CD8-positive, alpha-beta memory T cell (primary cell): Measurements from ENCODE around the gene CFAP92. TPM values are rescaled to one million over a fixed set of nuclear protein-coding genes. Genes with fewer than 3 reads are reported as not detected.

Experiments used
- CTCF ChIA-PET: fragments of 350-600 bp; sonication (Branson Sonifier 250); formaldehyde crosslinking; loops from one replicate; lab custom pipeline; 2021; ENCODE audit warnings: antibody characterized with exemption; lab: Charles Lee
- POLR2A ChIA-PET: fragments of 350-600 bp; sonication (Branson Sonifier 250); formaldehyde crosslinking; loops from one replicate; lab custom pipeline; 2021; ENCODE audit warnings: antibody characterized with exemption; lab: Charles Lee
- DNase-seq, 5 donors: peaks; one replicate each; pipeline versions ENCODE4 v3.0.0 to v3.0.0-alpha.2; 2020 to 2022; ENCODE audit warnings: mixed read lengths in 1 of 5
- H3K27ac ChIP-seq: one replicate; pipeline ENCODE4 v1.7.0; 2013; ENCODE audit warnings: low read depth, mild to moderate bottlenecking, low read length, moderate library complexity
- H3K27me3 ChIP-seq: 2 replicates; pipeline ENCODE4 v1.7.0; 2013; ENCODE audit warnings: low read length, mild to moderate bottlenecking; ENCODE audit not compliant: insufficient read depth, poor library complexity, severe bottlenecking
- H3K36me3 ChIP-seq: 2 replicates; pipeline ENCODE4 v1.7.0; 2013; ENCODE audit warnings: mild to moderate bottlenecking, low read length, moderate library complexity; ENCODE audit not compliant: insufficient read depth
- H3K4me1 ChIP-seq: 2 replicates; pipeline ENCODE4 v1.7.0; 2013; ENCODE audit warnings: mild to moderate bottlenecking, low read length, moderate library complexity; ENCODE audit not compliant: insufficient read depth
- H3K4me3 ChIP-seq: 2 replicates; pipeline ENCODE4 v1.7.0; 2013; ENCODE audit warnings: mild to moderate bottlenecking, low read length
- H3K9me3 ChIP-seq: 2 replicates; pipeline ENCODE4 v1.7.0; 2013; ENCODE audit warnings: mild to moderate bottlenecking, low read length
- H3K27ac Mint-ChIP-seq, 8 donors: one replicate each; pipeline ENCODE4 v1.8.0; 2020 to 2021; ENCODE audit warnings: mixed read lengths in 8 of 8, mild to moderate bottlenecking in 6 of 8, inconsistent platforms in 3 of 8, moderate library complexity in 3 of 8
- H3K27me3 Mint-ChIP-seq, 2 donors: one replicate each; pipeline ENCODE4 v1.8.0; 2020 to 2021; ENCODE audit warnings: mixed read lengths in 2 of 2, mild to moderate bottlenecking in 1 of 2, moderate library complexity in 1 of 2
- H3K36me3 Mint-ChIP-seq, 3 donors: one replicate each; pipeline ENCODE4 v1.8.0; 2020 to 2021; ENCODE audit warnings: mixed read lengths in 3 of 3, inconsistent platforms in 1 of 3, mild to moderate bottlenecking in 1 of 3
- H3K4me1 Mint-ChIP-seq, 3 donors: one replicate each; pipeline ENCODE4 v1.8.0; 2020 to 2021; ENCODE audit warnings: mixed read lengths in 3 of 3, inconsistent platforms in 1 of 3, mild to moderate bottlenecking in 1 of 3
- H3K4me3 Mint-ChIP-seq, 7 donors: one replicate each; pipeline ENCODE4 v1.8.0; 2020 to 2021; ENCODE audit warnings: mixed read lengths in 7 of 7, mild to moderate bottlenecking in 6 of 7, moderate library complexity in 4 of 7, inconsistent platforms in 2 of 7
- H3K9me3 Mint-ChIP-seq, 5 donors: one replicate each; pipeline ENCODE4 v1.8.0; 2020 to 2022; ENCODE audit warnings: mixed read lengths in 5 of 5, mild to moderate bottlenecking in 3 of 5, moderate library complexity in 2 of 5, inconsistent platforms in 1 of 5
- polyA plus RNA-seq: library from polyadenylated mRNA; unstranded; fragments of 300-500 nt; fragmentation: Illumina TruSeq; gene quantifications from one replicate; pipeline ENCODE4 v1.2.3, GENCODE V29; 2021
- total RNA-seq, 2 experiments: library from RNA; stranded (reverse); gene quantifications; one replicate each; pipeline ENCODE4 v1.2.3, GENCODE V29; 2021

Gene CFAP92
- total and polyA plus RNA-seq, 3 experiments from 2014 or later = 0.13 to 0.24 TPM; not detected in 1

- Histone ChIP-seq H3K4me1 (no peaks in the 10 kb centered on the region), H3K4me3 (no peak overlapping the region), H3K27ac (no peak overlapping the region), H3K36me3 (no peaks in the 10 kb centered on the region), H3K9me3 (no peaks in the 10 kb centered on the region), H3K27me3 (no peaks in the 10 kb centered on the region)
- Mint-ChIP-seq H3K27me3 (peaks cover 5 to 8% of the 10 kb centered on the region in 2 donors), H3K4me1 (no peaks in the 10 kb centered on the region), H3K36me3 (peaks cover 0 to 1% (median 0%) of the 10 kb centered on the region in 3 donors), H3K27ac (no peak overlapping the region), H3K4me3 (no peak overlapping the region), H3K9me3 (peaks cover 0 to 4% (median 3%) of the 10 kb centered on the region in 5 donors)
- ChIA-PET CTCF (no interaction called here), POLR2A (no interaction called here)
- DNase-seq = no peak
Observed at GRCh38 chr3:128956440-128956839, 37.4 kb downstream of the CFAP92 start.

GRCh38 chr3:128950223-128950938 is 43.5 kb downstream of the CFAP92 start:
- Histone ChIP-seq H3K27me3 (no peaks in the 10 kb centered on the region), H3K4me3 (no peak overlapping the region), H3K9me3 (no peaks in the 10 kb centered on the region), H3K27ac (no peak overlapping the region), H3K36me3 (no peaks in the 10 kb centered on the region), H3K4me1 (no peaks in the 10 kb centered on the region)
- ChIA-PET CTCF (no interaction called here), POLR2A (no interaction called here)
- peaks cover 2 to 3% of the 10 kb centered on the region in 2 donors for H3K27me3 Mint-ChIP-seq
- no peaks in the 10 kb centered on the region for H3K36me3 Mint-ChIP-seq
- H3K9me3 Mint-ChIP-seq = peaks cover 0 to 4% (median 0%) of the 10 kb centered on the region in 5 donors
- DNase-seq = no peak
- peak overlapping the region in 1 of 8 donors; percentile 50 for H3K27ac Mint-ChIP-seq
- H3K4me3 Mint-ChIP-seq = no peak overlapping the region
- H3K4me1 Mint-ChIP-seq = no peaks in the 10 kb centered on the region

GRCh38 chr3:128949158-128949557 is 44.7 kb downstream of the CFAP92 start:
- no peak overlapping the region for H3K27ac Mint-ChIP-seq
- H3K27ac ChIP-seq = no peak overlapping the region

GRCh38 chr3:128946411-128946810 is 47.5 kb downstream of the CFAP92 start:
- Histone ChIP-seq H3K27me3 (peaks cover 3% of the 10 kb centered on the region), H3K27ac (no peak overlapping the region), H3K4me1 (no peaks in the 10 kb centered on the region), H3K4me3 (no peak overlapping the region), H3K9me3 (no peaks in the 10 kb centered on the region), H3K36me3 (no peaks in the 10 kb centered on the region)
- Mint-ChIP-seq H3K27ac (no peak overlapping the region), H3K36me3 (no peaks in the 10 kb centered on the region), H3K4me1 (no peaks in the 10 kb centered on the region), H3K27me3 (peaks cover 13 to 18% of the 10 kb centered on the region in 2 donors), H3K4me3 (no peak overlapping the region), H3K9me3 (no peaks in the 10 kb centered on the region)
- CTCF ChIA-PET = no interaction called here
- POLR2A ChIA-PET = no interaction called here
- DNase-seq = no peak

More at GRCh38 chr3:128949158-128949557, 44.7 kb downstream of the CFAP92 start:
- Histone ChIP-seq H3K27me3 (no peaks in the 10 kb centered on the region), H3K9me3 (no peaks in the 10 kb centered on the region), H3K4me1 (no peaks in the 10 kb centered on the region), H3K4me3 (no peak overlapping the region), H3K36me3 (no peaks in the 10 kb centered on the region)
- DNase-seq = no peak
- no peak overlapping the region for H3K4me3 Mint-ChIP-seq
- ChIA-PET CTCF (no interaction called here), POLR2A (no interaction called here)
- peaks cover 0 to 4% (median 0%) of the 10 kb centered on the region in 5 donors for H3K9me3 Mint-ChIP-seq
- no peaks in the 10 kb centered on the region for H3K36me3 Mint-ChIP-seq
- H3K4me1 Mint-ChIP-seq = no peaks in the 10 kb centered on the region
- peaks cover 2 to 12% of the 10 kb centered on the region in 2 donors for H3K27me3 Mint-ChIP-seq

GRCh38 chr3:128945878-128946175 is 48.0 kb downstream of the CFAP92 start:
- H3K27ac ChIP-seq = no peak overlapping the region
- H3K4me3 Mint-ChIP-seq = no peak overlapping the region
- H3K9me3 Mint-ChIP-seq = no peaks in the 10 kb centered on the region
- DNase-seq = no peak
- no peak overlapping the region for H3K4me3 ChIP-seq
- ChIA-PET POLR2A (no interaction called here), CTCF (no interaction called here)
- H3K27me3 Mint-ChIP-seq = peaks cover 13 to 18% of the 10 kb centered on the region in 2 donors
- no peaks in the 10 kb centered on the region for H3K9me3 ChIP-seq
- no peaks in the 10 kb centered on the region for H3K4me1 Mint-ChIP-seq
- no peaks in the 10 kb centered on the region for H3K36me3 Mint-ChIP-seq
- no peaks in the 10 kb centered on the region for H3K36me3 ChIP-seq
- H3K27ac Mint-ChIP-seq = no peak overlapping the region
- peaks cover 3% of the 10 kb centered on the region for H3K27me3 ChIP-seq
- no peaks in the 10 kb centered on the region for H3K4me1 ChIP-seq

- H3K9me3 ChIP-seq = no peaks in the 10 kb centered on the region
- POLR2A ChIA-PET = no interaction called here
- CTCF ChIA-PET = no interaction called here
- peaks cover 16 to 22% of the 10 kb centered on the region in 2 donors for H3K27me3 Mint-ChIP-seq
- H3K4me3 ChIP-seq = no peak overlapping the region
- H3K4me1 ChIP-seq = no peaks in the 10 kb centered on the region
- DNase-seq = no peak
- H3K27ac Mint-ChIP-seq = peak overlapping the region in 1 of 8 donors; percentile 61
- H3K36me3 Mint-ChIP-seq = no peaks in the 10 kb centered on the region
- peaks cover 3% of the 10 kb centered on the region for H3K27me3 ChIP-seq
- H3K36me3 ChIP-seq = no peaks in the 10 kb centered on the region
- no peaks in the 10 kb centered on the region for H3K9me3 Mint-ChIP-seq
- H3K4me3 Mint-ChIP-seq = no peak overlapping the region
- H3K4me1 Mint-ChIP-seq = no peaks in the 10 kb centered on the region
- no peak overlapping the region for H3K27ac ChIP-seq
Observed at GRCh38 chr3:128945041-128945877, 48.6 kb downstream of the CFAP92 start.

- Histone ChIP-seq H3K4me1 (no peaks in the 10 kb centered on the region), H3K36me3 (no peaks in the 10 kb centered on the region), H3K27ac (no peak overlapping the region), H3K27me3 (peaks cover 3% of the 10 kb centered on the region), H3K9me3 (no peaks in the 10 kb centered on the region), H3K4me3 (no peak overlapping the region)
- Mint-ChIP-seq H3K27ac (no peak overlapping the region), H3K9me3 (no peaks in the 10 kb centered on the region), H3K27me3 (peaks cover 14 to 25% of the 10 kb centered on the region in 2 donors), H3K4me1 (no peaks in the 10 kb centered on the region), H3K36me3 (peaks cover 0 to 2% (median 0%) of the 10 kb centered on the region in 3 donors), H3K4me3 (no peak overlapping the region)
- POLR2A ChIA-PET = no interaction called here
- CTCF ChIA-PET = no interaction called here
- DNase-seq = no peak
Observed at GRCh38 chr3:128942161-128942952, 51.5 kb downstream of the CFAP92 start.

GRCh38 chr3:128940252-128940651 is 53.6 kb downstream of the CFAP92 start:
- H3K9me3 Mint-ChIP-seq = no peaks in the 10 kb centered on the region
- no peak overlapping the region for H3K27ac Mint-ChIP-seq
- H3K4me3 Mint-ChIP-seq = no peak overlapping the region

More at GRCh38 chr3:128940252-128940651, 53.6 kb downstream of the CFAP92 start:
- ChIA-PET CTCF (no interaction called here), POLR2A (no interaction called here)
- H3K27me3 ChIP-seq = peaks cover 3% of the 10 kb centered on the region
- no peak for DNase-seq
- Mint-ChIP-seq H3K36me3 (peaks cover 0 to 2% (median 0%) of the 10 kb centered on the region in 3 donors), H3K27me3 (peaks cover 20 to 25% of the 10 kb centered on the region in 2 donors), H3K4me1 (no peaks in the 10 kb centered on the region)
- H3K36me3 ChIP-seq = no peaks in the 10 kb centered on the region
- H3K4me3 ChIP-seq = no peak overlapping the region
- H3K9me3 ChIP-seq = no peaks in the 10 kb centered on the region
- H3K27ac ChIP-seq = no peak overlapping the region
- H3K4me1 ChIP-seq = no peaks in the 10 kb centered on the region
